Measurements from ENCODE around the gene LOX.
A peak's percentile ranks its signal among the peaks of the same experiment; 100 is the strongest.

The LOX gene

DNA sequence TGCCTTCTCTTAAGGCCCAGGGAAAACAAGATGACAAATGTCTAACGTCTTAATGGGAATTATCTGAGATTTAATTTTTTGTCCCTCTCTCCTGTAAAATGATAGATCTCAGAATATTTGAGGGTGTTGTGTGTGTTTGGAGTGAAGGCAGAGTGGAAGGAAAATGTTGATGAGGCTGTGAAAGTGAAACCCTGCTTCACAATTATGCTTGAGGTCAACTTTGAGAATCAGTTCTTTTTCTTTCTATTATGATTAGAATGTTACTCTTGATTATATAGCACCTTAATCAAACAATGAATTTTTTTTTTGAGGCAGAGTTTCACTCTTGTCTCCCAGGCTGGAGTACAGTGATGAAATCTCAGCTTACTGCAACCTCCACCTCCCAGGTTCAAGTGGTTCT is 5.5 kb upstream of the LOX start:
- Histone ChIP-seq H3K27ac (ENCODE audit: poor library complexity, severe bottlenecking) (no peak overlapping the region), H3K27me3 (ENCODE audit: insufficient read depth, poor library complexity, severe bottlenecking) (no peaks in the 10 kb centered on the region), H3K9me3 (ENCODE audit: severe bottlenecking) (no peaks in the 10 kb centered on the region), H3K4me1 (ENCODE audit: insufficient read depth, poor library complexity, severe bottlenecking) (peaks cover 5% of the 10 kb centered on the region), H3K36me3 (ENCODE audit: low read depth) (no peaks in the 10 kb centered on the region), H3K4me3 (ENCODE audit: severe bottlenecking) (no peak overlapping the region)
- TF ChIP-seq, protein P1, sequence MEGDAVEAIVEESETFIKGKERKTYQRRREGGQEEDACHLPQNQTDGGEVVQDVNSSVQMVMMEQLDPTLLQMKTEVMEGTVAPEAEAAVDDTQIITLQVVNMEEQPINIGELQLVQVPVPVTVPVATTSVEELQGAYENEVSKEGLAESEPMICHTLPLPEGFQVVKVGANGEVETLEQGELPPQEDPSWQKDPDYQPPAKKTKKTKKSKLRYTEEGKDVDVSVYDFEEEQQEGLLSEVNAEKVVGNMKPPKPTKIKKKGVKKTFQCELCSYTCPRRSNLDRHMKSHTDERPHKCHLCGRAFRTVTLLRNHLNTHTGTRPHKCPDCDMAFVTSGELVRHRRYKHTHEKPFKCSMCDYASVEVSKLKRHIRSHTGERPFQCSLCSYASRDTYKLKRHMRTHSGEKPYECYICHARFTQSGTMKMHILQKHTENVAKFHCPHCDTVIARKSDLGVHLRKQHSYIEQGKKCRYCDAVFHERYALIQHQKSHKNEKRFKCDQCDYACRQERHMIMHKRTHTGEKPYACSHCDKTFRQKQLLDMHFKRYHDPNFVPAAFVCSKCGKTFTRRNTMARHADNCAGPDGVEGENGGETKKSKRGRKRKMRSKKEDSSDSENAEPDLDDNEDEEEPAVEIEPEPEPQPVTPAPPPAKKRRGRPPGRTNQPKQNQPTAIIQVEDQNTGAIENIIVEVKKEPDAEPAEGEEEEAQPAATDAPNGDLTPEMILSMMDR (IDR thresholded peaks at IDR 0.05; ENCODE audit: poor library complexity, severe bottlenecking): no peak
- DNase-seq (ENCODE audit: low spot score): no peak
- ATAC-seq (ENCODE audit: low read depth): no peak

DNA sequence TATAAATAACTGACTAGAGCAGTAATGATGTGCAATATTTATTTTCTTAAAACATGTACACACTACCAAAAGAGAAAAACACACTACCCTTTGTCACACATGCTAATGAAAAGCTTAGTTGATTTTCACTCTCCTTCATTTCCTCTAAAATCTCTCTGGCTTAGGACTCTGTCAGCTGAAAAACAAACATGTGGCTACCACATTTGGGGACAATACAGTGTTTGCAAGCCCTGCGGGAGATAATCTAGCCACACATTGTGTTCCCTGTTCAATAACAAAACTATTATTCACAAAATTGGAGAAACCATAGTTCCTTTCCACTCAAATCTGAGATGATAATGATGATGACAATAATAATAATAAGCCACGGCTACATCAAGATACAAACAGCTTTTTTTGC is 3.5 kb upstream of the LOX start:
- Histone ChIP-seq H3K27ac (ENCODE audit: poor library complexity, severe bottlenecking) (no peak overlapping the region), H3K36me3 (ENCODE audit: low read depth) (no peaks in the 10 kb centered on the region), H3K4me1 (ENCODE audit: insufficient read depth, poor library complexity, severe bottlenecking) (peaks cover 5% of the 10 kb centered on the region), H3K27me3 (ENCODE audit: insufficient read depth, poor library complexity, severe bottlenecking) (no peaks in the 10 kb centered on the region), H3K9me3 (ENCODE audit: severe bottlenecking) (no peaks in the 10 kb centered on the region), H3K4me3 (ENCODE audit: severe bottlenecking) (no peak overlapping the region)
- DNase-seq (ENCODE audit: low spot score) (no peak), ATAC-seq (ENCODE audit: low read depth) (no peak)
- TF ChIP-seq, protein P1 (IDR thresholded peaks at IDR 0.05; ENCODE audit: poor library complexity, severe bottlenecking): no peak

DNA sequence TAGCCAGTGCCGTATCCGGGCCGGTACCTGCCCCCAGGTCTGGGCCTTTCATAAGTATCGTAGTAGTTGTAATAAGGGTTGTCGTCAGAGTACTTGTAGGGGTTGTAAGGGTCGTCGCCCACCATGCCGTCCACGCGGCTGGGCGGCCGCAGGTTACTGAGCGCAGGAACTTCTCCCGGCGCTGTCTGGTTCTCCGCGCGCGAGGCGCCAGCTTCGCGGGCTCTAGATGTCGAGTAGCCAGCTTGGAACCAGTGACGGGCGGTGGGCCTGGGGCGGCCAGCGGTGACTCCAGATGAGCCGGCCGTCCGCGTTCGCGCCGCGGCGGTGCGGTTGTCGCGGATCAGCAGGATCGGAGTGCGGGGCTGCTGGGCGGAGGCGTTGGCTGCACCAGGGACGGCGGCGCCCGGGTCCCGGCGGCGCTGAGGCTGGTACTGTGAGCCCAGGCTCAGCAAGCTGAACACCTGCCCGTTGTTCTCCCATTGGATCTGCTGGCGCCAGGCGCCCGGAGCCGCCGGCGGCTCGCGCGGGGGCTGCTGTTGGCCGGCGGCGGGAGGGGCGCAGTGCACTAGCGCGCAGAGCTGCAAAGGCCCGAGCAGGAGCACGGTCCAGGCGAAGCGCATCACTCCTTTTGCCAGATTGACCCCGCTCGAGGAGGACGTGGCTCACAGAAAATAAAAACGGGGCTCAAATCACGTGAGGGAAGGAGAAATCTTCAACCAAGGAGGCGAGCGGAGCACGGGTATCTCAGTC is 518 bp downstream of the LOX start:
- no peak for DNase-seq (ENCODE audit: low spot score)
- peak; percentile 47 for ATAC-seq (ENCODE audit: low read depth)
- H3K4me3 ChIP-seq (ENCODE audit: severe bottlenecking): peak overlapping the region; percentile 57
- peaks cover 17% of the 10 kb centered on the region for H3K4me1 ChIP-seq (ENCODE audit: insufficient read depth, poor library complexity, severe bottlenecking)
- TF ChIP-seq, protein P1 (IDR thresholded peaks at IDR 0.05; ENCODE audit: poor library complexity, severe bottlenecking): no peak
- H3K9me3 ChIP-seq (ENCODE audit: severe bottlenecking): no peaks in the 10 kb centered on the region
- H3K27ac ChIP-seq (ENCODE audit: poor library complexity, severe bottlenecking): peak overlapping the region; percentile 76
- peaks cover 30% of the 10 kb centered on the region for H3K36me3 ChIP-seq (ENCODE audit: low read depth)
- H3K27me3 ChIP-seq (ENCODE audit: insufficient read depth, poor library complexity, severe bottlenecking): no peaks in the 10 kb centered on the region

DNA sequence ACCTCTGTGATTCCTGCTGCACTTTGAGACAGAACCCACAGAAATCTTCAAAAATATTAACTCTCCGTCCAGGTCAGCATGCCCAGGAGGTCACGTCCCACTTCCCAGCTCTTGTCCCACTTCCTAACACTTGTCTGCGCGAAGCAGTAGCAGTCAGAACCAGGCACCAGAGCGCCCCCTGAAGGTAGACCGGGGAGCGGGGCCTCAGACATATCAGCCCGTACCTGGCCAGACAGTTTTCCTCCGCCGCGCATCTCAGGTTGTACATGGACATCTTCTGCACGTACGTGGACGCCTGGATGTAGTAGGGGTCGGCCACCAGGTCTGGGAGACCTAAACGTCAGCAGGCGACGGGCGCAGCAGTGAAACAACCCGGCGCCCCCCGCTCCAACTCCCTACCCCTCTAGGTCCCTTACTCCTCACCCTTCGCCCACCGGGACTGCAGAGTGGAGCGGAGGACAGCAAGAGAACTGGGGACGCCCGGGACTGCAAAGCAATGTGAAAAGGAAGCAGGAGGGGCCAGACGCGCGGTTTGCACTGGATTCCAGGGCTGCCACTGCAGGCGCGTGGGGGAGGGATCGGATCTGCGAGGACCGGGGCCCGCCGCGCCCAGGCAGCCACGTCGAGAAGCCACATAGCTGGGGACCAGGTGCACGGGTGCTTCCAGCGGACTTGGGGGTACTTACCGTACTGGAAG is 1.2 kb downstream of the LOX start:
- peak overlapping the region; percentile 57 for H3K4me3 ChIP-seq (ENCODE audit: severe bottlenecking)
- ATAC-seq (ENCODE audit: low read depth) (peak; percentile 63), DNase-seq (ENCODE audit: low spot score) (peak; percentile 83)
- peak overlapping the region; percentile 76 for H3K27ac ChIP-seq (ENCODE audit: poor library complexity, severe bottlenecking)
- H3K27me3 ChIP-seq (ENCODE audit: insufficient read depth, poor library complexity, severe bottlenecking): no peaks in the 10 kb centered on the region
- TF ChIP-seq, protein P1 (IDR thresholded peaks at IDR 0.05; ENCODE audit: poor library complexity, severe bottlenecking): peak; percentile 97
- H3K36me3 ChIP-seq (ENCODE audit: low read depth): peaks cover 37% of the 10 kb centered on the region
- H3K9me3 ChIP-seq (ENCODE audit: severe bottlenecking): no peaks in the 10 kb centered on the region
- peaks cover 17% of the 10 kb centered on the region for H3K4me1 ChIP-seq (ENCODE audit: insufficient read depth, poor library complexity, severe bottlenecking)

Measured in RWPE2 (cell line).